ENCODE data around the gene CCDC38.

DNA sequence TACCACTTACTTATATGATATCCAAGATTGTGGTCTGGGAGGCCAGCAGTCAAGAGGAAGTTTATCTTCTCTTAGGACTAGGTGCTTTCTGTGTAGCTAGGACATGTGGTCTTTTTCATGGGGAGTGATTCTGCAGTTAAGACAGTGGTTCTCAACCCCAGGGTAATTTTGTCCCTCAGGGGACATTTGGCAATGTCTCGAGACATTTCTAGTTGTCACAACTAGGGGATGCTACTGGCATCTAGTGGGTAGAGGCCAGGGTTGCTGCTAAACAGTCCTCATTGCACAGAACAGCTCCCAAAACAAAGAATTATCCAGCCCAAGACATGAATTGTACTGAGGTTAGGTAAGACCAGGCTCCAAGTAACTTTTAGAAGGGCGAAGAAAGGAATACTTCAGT is 20.7 kb upstream of the CCDC38 start:
- peak; percentile 3 to 17 for TF ChIP-seq CTCF (conservative IDR thresholded peaks at IDR 0.05 in 1 of 2, IDR thresholded peaks at IDR 0.05 in 1 of 2; ENCODE audit: extremely low read depth in 1 of 2, insufficient read depth in 1 of 2, low read depth in 1 of 2, low read length in 2 of 2)
- TF ChIP-seq EZH2 (IDR thresholded peaks at IDR 0.05; ENCODE audit: borderline replicate concordance, low read length) = no peak
